Mononuclear cell (primary cell): ENCODE results near the gene GUCY1B1. TPM values are rescaled to one million over a fixed set of nuclear protein-coding genes. Genes with fewer than 3 reads are reported as not detected.
A peak's percentile ranks its signal among the peaks of the same experiment; 100 is the strongest.

ENCODE experiments used
- H3K27me3 ChIP-seq: 2 replicates; pipeline ENCODE4 v1.6.0; 2011; ENCODE audit warnings: low read length, control low read depth; ENCODE audit not compliant: insufficient read depth
- H3K4me1 ChIP-seq: 2 replicates; pipeline ENCODE4 v1.5.1; 2011; ENCODE audit warnings: mild to moderate bottlenecking, low read length, control low read depth; ENCODE audit not compliant: insufficient read depth
- H3K4me3 ChIP-seq: 2 replicates; pipeline ENCODE4 v1.5.1; 2011; ENCODE audit warnings: mild to moderate bottlenecking, low read length, moderate library complexity
- H3K9me3 ChIP-seq: 2 replicates; pipeline ENCODE4 v1.5.1; 2011; ENCODE audit warnings: low read depth, mild to moderate bottlenecking, control low read depth, low read length
- total RNA-seq: library from RNA; depleted of rRNA; stranded (reverse); fragments of >200 nt; gene quantifications from one replicate; pipeline ENCODE4 v1.2.3, GENCODE V29; 2012

GUCY1B1 gene
- total RNA-seq = 12.5 TPM

- H3K9me3 ChIP-seq = no peaks in the 10 kb centered on the region
- peak within 1 kb of the TSS; percentile 39 for H3K4me3 ChIP-seq
- H3K27me3 ChIP-seq = peaks cover 2% of the 10 kb centered on the region
- H3K4me1 ChIP-seq = peaks cover 18% of the 10 kb centered on the region
Measured at GRCh38 chr4:155758481-155759371, at the start of gene GUCY1B1. TSS of gene GUCY1B1 (plus strand) at chr4:155759021. CDS start at chr4:155759141, 120 bp downstream.

DNA sequence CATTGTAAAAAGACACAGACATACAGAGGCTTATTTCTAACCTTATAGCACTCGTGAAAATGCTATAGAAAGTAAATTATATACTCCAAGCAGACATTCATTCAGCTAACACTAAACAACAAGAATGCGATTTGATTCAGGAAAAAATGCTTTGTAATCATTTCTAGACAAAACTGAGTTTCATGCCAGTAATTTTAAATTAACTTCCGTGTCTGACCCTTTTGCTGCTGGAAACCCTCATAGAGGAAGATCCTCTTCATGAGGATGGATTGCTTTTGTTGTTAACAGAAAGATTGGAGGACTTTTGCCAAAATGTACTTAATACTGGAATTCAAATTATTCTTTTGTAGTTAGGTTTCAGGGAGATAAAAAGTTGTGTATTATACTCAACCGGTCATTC, 48.9 kb upstream of the GUCY1B1 start:
- Histone ChIP-seq H3K27me3 (no peaks in the 10 kb centered on the region), H3K4me3 (no peak overlapping the region), H3K9me3 (no peaks in the 10 kb centered on the region), H3K4me1 (no peaks in the 10 kb centered on the region)

- H3K4me3 ChIP-seq = no peak overlapping the region
- no peaks in the 10 kb centered on the region for H3K4me1 ChIP-seq
- H3K9me3 ChIP-seq = no peaks in the 10 kb centered on the region
- H3K27me3 ChIP-seq = no peaks in the 10 kb centered on the region
Measured at GRCh38 chr4:155711556-155711955, 47.3 kb upstream of the GUCY1B1 start.

GRCh38 chr4:155712846-155713245, 46.0 kb upstream of the GUCY1B1 start:
- H3K27me3 ChIP-seq = no peaks in the 10 kb centered on the region
- H3K9me3 ChIP-seq = no peaks in the 10 kb centered on the region
- H3K4me3 ChIP-seq = no peak overlapping the region
- no peaks in the 10 kb centered on the region for H3K4me1 ChIP-seq

GRCh38 chr4:155713911-155714310, 44.9 kb upstream of the GUCY1B1 start:
- Histone ChIP-seq H3K4me3 (no peak overlapping the region), H3K4me1 (no peaks in the 10 kb centered on the region), H3K9me3 (no peaks in the 10 kb centered on the region), H3K27me3 (no peaks in the 10 kb centered on the region)

GRCh38 chr4:155722336-155722735, 36.5 kb upstream of the GUCY1B1 start:
- H3K4me3 ChIP-seq = no peak overlapping the region
- no peaks in the 10 kb centered on the region for H3K4me1 ChIP-seq
- no peaks in the 10 kb centered on the region for H3K27me3 ChIP-seq
- no peaks in the 10 kb centered on the region for H3K9me3 ChIP-seq

GRCh38 chr4:155722816-155723499, 35.9 kb upstream of the GUCY1B1 start:
- Histone ChIP-seq H3K27me3 (no peaks in the 10 kb centered on the region), H3K9me3 (no peaks in the 10 kb centered on the region), H3K4me1 (no peaks in the 10 kb centered on the region), H3K4me3 (no peak overlapping the region)

GRCh38 chr4:155724731-155725130, 34.1 kb upstream of the GUCY1B1 start:
- H3K4me3 ChIP-seq = no peak overlapping the region
- no peaks in the 10 kb centered on the region for H3K27me3 ChIP-seq
- no peaks in the 10 kb centered on the region for H3K4me1 ChIP-seq
- H3K9me3 ChIP-seq = no peaks in the 10 kb centered on the region

- Histone ChIP-seq H3K9me3 (no peaks in the 10 kb centered on the region), H3K27me3 (no peaks in the 10 kb centered on the region), H3K4me1 (no peaks in the 10 kb centered on the region), H3K4me3 (no peak overlapping the region)
Measured at GRCh38 chr4:155734065-155734464, 24.8 kb upstream of the GUCY1B1 start.

DNA sequence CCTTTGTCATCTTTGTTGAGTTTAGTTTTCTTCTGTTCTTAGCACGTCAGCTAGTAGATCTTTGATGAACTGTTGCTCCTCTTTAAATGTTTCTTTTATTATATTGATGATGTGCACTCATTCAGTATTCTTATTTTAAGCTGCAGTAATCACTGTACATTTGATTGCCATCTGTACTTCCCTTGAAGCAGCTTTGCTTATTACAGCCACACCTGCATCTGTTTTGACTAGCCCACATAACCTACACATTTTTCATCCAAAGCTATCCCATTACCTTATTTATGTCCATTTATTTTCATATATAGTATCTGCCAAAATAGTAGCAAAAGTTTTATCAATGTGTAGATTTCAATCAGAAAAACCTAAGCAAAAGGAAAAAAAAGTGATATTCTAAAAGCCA, 23.9 kb upstream of the GUCY1B1 start:
- Histone ChIP-seq H3K4me3 (no peak overlapping the region), H3K4me1 (no peaks in the 10 kb centered on the region), H3K27me3 (no peaks in the 10 kb centered on the region), H3K9me3 (no peaks in the 10 kb centered on the region)

DNA sequence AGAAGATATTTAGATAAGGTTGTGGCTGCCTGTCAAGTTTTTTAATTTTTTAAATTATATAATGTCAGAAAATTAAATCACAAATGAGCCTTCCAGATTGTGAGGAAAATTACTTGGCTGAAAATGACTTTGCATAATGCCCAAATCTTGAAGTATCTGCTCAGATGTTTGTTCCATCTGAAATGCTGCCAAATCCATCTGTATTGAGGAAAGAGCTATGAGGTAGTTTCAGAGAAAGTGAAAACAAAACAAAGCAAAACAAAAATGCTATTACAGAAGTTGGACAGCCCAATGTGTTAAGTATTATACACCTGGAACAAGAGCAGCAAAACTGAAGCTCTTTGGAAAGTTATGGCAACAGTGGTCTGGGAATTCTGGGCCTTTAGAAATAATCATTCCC, 23.3 kb upstream of the GUCY1B1 start:
- no peak overlapping the region for H3K4me3 ChIP-seq

DNA sequence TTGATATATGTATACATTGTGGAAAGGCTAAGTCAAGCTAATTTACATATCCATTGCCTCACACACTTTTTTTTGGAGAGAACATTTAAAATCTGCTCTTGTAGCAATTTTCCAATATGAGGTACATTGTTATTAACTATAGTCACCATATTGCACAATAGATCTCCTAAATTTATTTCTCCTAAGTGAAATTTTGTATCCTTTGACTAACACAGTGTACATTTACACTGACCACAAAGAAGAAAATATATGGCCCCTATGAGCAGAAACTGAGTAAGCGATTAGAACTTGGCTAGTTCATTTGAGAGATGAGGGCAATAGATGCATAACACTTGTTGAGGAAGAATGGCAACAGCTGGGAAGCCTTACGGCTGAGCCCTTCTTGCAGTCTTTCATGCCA, 20.3 kb upstream of the GUCY1B1 start:
- H3K9me3 ChIP-seq = no peaks in the 10 kb centered on the region
- H3K4me1 ChIP-seq = no peaks in the 10 kb centered on the region
- H3K4me3 ChIP-seq = no peak overlapping the region
- no peaks in the 10 kb centered on the region for H3K27me3 ChIP-seq

More for the DNA sequence above, 23.3 kb upstream of the GUCY1B1 start:
- H3K9me3 ChIP-seq = no peaks in the 10 kb centered on the region
- no peaks in the 10 kb centered on the region for H3K27me3 ChIP-seq
- no peaks in the 10 kb centered on the region for H3K4me1 ChIP-seq

GRCh38 chr4:155741546-155741945, 17.3 kb upstream of the GUCY1B1 start:
- no peak overlapping the region for H3K4me3 ChIP-seq
- H3K9me3 ChIP-seq = no peaks in the 10 kb centered on the region
- no peaks in the 10 kb centered on the region for H3K4me1 ChIP-seq

DNA sequence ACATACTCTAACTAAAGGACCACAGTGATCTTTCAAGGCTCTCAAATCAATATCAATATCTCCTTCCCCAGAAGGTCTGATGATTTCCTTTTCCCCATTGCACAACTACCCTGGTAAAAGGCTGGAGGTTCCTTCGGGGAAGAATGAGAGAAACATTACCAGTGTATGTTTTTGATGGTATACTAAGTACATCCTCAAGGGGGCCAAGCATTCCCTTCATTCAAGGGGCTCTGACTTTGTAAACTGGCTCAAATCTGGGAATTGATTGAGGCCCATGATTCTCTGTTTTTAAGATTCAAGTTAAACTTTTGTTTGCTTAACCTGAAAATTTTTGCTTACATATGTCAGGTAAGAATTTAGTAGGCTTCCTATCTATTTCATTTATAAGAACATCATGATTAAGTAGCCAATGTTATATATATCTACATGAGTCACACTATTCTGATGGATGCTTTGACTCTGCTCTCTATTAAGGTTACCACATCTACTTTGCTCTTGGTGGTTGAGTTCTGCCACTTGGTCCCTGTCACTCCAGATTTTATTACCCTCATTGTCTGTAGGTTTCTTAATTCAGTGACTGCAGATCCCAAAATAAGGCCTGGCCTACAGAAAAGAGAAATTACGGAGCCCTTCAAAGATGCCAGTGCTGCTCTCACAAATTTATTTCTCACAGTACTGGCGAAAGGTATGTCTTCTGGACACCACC, 16.4 kb upstream of the GUCY1B1 start:
- no peaks in the 10 kb centered on the region for H3K9me3 ChIP-seq
- no peaks in the 10 kb centered on the region for H3K4me1 ChIP-seq
- no peak overlapping the region for H3K4me3 ChIP-seq
- H3K27me3 ChIP-seq = no peaks in the 10 kb centered on the region

More at GRCh38 chr4:155741546-155741945, 17.3 kb upstream of the GUCY1B1 start:
- no peaks in the 10 kb centered on the region for H3K27me3 ChIP-seq

GRCh38 chr4:155745984-155746383, 12.8 kb upstream of the GUCY1B1 start:
- H3K4me1 ChIP-seq = no peaks in the 10 kb centered on the region
- no peak overlapping the region for H3K4me3 ChIP-seq
- no peaks in the 10 kb centered on the region for H3K27me3 ChIP-seq
- no peaks in the 10 kb centered on the region for H3K9me3 ChIP-seq
